Measurements from ENCODE around the gene RAB3C.

The RAB3C gene

DNA sequence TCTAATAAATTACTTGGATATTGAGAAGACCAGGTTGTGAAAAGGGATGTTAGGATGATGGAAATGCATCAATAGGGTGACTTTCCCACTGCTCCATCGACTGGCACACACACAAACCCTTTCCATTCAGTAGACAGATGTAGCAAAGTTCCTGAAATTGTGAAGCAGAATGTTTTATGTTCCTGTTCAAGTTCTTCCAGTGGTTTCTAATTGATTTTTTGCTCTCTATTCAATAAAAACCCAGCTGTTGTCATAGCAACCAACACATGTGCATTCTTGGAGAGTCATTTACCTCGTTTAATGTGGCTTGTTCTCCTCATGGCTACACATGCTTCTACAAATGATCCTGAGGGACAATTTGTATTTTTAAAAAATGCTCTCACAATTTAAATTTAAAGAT lies 244.6 kb downstream of the RAB3C start:
- no peak for DNase-seq (ENCODE audit: low read depth in 2 of 2)

DNA sequence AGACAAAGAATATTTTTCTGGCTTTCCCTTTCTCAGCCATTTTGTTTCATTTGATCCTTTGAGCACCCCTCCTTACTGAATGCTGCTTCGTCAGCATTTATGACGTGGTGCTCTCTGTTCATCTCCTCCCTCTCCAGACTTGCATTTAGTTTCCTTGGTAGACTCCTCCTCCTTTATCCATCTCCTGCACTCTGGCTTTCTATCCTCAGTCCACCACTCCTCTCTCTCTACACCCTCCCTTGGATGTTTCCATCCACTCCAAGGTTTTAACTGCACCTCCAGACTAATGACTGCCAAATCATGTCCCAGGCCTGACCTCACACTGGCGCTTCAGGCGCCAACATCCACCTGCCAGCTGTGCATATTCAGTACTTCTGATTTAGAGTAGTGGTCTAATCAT lies 245.4 kb downstream of the RAB3C start:
- DNase-seq (ENCODE audit: low read depth in 2 of 2), result no peak

DNA sequence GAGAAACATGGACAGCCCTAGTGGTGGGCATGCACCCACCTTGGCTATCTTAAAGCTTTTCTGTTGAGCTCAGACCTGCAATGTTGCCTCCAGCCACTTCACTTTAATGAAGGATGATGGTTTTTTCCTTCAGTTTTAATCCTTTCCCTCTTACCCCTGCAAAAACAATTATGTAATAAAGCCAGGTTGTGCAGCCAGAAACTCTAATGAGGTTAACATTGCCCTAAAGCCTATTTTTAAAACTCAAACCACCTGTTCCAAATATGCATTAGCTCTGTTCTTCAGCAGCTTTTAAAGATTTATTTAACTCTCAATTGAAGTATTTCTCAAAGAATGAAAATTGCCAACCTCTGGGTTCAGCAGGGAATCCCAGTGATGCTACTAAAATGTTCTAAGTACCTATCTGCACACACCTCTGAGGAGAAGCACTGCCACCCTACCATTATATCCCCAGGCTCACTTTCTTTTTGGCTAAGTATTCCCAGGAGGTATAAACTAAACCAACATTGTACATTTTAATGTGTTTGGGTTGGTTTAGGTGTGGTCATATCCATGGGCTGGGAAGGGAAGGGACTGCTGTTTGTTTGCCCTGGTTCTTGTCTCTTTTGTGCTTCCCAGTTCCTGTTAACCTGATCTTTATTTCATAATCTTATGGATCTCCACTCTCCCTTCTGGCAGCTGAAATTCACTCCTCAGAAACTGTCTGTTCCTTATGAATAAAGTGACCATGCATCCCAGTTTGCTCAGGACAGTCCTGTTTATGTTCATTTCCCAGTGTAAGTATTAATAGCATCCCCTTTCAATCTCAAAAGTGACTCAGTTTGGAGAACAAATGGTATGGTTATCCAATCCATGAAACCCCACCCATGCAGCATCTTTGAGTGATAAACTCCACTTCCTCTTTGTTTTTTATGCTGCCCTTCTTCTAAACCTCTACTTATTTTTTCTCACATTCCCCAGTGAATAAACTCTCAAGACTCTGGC lies 251.7 kb downstream of the RAB3C start:
- DNase-seq (ENCODE audit: low read depth in 2 of 2), result no peak

DNA sequence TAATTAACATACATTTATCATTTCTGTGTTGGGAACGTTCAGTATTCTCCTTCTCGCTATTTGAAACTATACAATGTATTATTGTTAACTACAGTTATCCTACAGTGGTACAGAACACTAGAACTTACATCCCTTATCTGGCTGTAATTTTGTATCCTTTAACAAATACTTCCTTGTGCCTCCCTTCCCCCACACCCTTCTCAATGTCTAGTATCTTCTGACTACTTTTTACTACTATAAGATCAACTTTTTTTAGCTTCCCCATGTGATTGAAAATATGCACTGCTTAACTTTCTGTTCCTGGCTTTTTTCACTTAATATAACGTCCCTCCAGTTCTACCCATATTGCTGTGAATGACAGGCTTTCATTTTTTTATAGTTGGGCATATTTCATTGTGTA lies 253.5 kb downstream of the RAB3C start:
- DNase-seq (ENCODE audit: low read depth in 2 of 2), result no peak

DNA sequence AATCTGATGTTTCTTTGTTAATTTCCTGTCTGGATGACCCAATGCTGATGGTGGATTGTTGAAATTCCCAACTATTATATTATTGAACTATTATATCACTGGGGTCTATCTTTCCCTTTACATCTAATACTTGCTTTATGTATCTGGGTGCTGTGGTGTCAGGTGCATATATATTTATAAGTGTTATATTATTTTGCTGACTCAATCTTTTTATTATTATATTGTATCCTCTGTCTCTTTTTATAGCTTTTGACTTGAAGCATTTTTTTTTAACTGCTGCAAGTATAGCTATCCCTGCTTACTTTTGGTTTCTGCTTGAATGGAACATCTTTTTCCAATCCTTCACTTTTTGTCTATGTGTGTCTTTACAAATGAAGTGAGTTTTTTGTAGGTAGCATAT lies 255.9 kb downstream of the RAB3C start:
- no peak for DNase-seq (ENCODE audit: low read depth in 2 of 2)

DNA sequence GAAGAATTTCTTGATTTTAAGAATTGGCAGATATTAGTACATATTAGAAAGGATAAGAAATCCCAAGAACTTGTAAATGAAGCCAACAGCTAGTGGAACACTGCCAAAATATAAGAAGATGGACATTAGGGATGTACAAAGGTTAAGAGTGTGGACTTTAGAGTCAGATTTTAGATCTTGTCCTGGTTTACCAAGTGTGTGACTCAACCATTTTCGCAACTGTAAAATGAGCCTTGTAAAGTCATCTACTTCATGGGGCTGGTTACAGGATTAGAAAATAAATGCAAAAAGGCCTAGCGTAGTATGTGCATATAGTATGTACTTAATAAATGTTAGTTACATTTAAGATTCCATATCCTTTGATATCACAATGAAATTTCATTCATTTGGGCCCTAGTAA lies 260.0 kb downstream of the RAB3C start:
- no peak for DNase-seq (ENCODE audit: low read depth in 2 of 2)

DNA sequence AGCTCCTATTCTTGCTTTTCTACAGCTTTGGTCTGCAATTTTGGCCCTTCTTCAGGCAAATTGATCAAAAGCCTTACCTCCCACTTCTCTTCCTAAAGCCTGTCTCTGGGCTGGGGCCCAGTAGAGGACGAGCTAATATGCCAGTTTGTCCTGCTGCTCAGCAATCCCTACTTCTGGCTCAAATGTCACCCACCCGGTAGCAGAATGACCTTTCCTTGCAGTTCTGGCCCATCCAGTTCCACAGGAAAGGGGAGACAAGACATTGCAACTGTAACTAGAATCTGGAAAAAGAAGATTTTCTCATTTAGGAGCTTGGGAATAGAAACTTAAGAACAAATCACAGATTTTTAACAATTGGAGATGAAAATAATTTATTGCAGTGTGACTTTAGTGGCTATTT lies 261.5 kb downstream of the RAB3C start:
- DNase-seq (ENCODE audit: low read depth in 2 of 2), result no peak

DNA sequence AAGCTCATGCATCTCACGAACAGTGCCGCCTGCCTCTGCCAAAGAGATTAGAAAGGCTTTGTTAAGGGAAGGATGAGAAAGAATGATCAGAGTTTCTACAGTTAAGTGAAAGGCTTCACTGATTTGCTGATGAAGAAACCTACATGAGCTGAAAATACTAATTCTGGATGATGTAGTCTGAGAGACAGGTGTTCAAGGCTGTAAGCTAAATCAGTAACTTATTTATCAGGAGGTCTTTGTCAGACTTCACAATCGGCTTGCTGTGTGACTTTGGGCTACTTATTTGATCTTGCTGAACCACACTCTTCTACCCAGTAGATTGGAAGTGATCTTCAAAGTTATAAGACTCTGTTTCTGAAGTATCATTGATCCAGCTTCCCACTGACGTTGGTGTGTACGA lies 264.2 kb downstream of the RAB3C start:
- no peak for DNase-seq (ENCODE audit: low read depth in 2 of 2)

DNA sequence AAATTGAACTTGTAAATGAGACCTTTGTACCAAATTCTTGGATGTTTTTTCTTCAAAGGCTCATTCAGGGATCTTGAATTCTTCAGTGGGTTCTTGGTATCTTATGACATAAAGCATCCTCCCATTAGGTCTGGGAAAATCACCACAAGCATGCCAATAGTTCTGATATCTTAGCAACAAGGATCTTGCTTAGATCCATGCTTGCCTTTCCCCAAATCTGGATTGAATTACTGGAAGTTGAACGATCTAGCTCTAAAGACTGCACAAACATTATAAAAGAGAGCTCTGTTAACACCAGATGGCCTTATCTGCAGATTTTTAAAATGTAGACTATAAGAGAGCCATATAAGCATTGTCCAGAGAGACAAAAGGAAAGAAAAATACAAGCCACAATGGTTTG lies 266.3 kb downstream of the RAB3C start:
- DNase-seq (ENCODE audit: low read depth in 2 of 2), result no peak

DNA sequence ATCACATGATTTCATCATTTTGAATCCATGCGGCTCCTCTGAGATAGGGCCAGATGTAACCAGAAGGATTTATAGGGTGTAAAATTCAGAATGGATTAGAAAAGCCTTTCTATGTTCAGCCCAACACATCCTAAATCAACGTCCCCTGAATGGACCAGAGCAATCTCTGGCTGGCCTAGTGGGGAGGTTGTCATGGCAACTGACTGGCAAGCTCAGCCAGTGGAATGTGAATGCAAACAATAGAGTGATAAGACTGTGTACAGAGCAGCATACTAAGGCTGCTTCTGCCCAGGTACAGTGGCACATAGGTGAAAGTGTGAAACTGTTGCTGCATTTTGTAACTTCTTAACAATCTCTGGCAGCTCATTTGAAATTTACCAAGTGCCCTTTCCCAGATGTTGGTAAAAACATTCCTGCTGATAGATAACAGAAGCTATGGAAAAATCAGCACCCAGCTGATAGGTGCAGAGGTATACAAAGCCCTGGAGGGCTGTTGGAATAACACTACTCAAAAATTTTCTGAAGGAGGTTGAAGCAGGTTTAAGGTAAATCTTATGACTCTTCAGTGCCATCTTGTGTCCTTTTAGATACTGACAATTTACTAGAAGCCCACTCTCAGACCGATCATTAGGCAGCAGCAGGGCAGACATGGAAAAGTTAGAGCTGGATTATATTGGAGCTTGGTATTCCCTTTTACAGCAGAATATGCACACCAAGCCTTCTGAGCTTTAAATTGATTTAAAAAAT lies 267.2 kb downstream of the RAB3C start:
- no peak for DNase-seq (ENCODE audit: low read depth in 2 of 2)

DNA sequence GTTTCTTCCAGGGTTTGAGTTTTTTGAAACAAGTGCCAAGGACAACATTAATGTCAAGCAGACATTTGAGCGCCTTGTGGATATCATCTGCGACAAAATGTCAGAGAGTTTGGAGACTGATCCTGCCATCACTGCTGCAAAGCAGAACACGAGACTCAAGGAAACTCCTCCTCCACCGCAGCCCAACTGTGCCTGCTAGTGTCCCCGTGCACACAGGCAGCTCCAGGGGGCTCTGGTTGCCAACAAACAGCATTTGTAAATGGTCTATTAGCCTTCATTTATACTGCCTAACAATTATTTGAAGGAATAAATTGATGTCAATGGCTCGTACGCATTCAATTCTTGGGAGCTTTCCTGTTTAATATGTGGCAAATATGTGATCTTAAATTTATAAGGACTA lies 268.3 kb downstream of the RAB3C start:
- no peak for DNase-seq (ENCODE audit: low read depth in 2 of 2)

DNA sequence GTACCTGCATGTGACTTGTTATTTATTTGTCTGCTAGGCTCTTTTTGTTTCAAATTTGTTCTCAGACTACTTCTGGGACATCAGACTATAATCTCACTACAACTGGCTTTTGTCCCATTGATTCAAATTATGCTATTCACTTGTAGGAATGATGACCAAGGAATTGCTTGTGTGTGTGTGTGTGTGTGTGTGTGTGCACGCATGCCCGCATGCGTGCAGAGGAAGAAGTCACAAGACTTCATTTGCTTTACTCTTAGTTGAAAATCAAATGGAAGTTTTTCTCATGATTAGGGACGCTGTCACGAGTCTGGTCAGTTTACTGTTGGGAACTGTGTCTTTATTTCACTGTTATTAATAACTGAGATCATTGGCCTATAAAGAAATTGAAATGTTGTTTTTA lies 268.7 kb downstream of the RAB3C start:
- DNase-seq (ENCODE audit: low read depth in 2 of 2), result no peak

DNA sequence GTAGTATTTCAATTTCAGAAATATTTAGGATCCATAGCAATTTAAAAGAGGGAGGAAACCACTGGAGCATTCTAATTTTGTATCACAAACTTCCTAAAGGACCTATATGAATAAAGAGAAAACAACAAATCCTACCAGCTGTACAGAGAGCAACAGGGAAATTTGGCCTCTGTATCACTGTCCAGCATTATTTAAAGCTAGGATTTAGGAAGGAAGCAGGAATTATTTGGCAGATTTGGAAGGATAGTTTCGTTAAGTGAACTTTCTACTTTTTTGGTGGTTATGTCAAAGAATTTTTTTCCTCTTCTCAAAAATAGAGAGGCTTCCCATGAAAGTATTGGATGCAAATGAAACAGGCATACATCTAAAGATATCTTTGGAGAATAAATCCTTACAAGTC lies 269.7 kb downstream of the RAB3C start:
- no peak for DNase-seq (ENCODE audit: low read depth in 2 of 2)

DNA sequence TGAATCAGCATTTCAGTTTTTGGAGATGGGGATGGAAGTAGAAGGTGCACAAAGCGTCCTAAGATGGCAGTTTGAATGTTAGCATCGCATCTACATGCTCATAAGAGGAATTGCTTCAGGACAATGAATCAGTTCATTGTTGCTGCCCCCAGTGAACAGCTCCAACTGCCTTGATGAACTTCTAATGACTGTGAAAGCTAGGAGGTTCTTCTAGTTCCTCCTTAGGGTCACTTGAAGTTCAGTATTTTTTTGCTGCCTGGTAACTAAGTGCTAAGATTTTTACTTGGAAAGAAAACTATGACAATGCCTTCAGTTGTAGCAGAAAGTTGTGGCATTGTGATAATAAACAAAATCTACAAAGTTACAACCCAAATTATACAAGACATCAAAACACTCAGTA lies 271.6 kb downstream of the RAB3C start:
- DNase-seq (ENCODE audit: low read depth in 2 of 2), result no peak

DNA sequence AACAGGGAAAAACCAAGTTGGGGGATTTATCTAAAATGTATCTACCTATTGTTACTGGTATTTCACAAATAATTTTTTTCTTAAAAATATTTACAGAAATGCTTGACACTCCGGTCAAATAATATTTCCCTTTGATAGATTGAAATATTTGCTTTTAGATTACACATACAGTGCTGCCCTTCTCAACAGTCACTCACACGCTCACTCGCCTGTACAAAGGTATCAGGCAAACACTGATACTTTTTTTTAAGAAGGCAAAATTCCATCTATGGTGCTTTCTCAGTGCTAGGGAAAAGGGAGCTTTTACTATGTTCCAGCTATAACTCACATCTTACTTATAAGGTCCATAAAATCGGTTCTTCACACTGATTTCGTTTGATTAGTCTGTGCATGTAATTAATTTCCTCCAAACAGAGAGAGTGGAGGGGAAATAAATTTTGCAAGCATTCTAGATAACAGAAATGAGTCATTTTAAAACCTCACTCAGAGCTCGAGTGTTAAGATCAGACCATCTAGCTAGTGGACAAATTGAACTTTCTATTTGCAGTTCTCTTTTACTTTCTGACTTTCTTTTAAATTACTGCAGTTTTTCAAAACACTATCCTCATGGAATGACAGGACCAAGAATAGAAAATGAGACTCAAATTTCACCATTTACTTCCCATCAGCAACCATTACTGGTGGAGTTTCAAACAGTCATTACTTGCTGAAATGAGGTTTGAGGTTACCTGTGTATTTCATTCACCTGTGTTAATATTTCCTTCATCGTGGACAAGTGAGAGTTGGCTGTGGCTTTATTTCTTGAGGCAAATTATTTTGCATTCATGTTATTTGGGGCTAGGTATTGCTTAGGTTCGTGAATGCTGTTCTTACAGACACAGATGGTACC lies 273.2 kb downstream of the RAB3C start:
- no peak for DNase-seq (ENCODE audit: low read depth in 2 of 2)

DNA sequence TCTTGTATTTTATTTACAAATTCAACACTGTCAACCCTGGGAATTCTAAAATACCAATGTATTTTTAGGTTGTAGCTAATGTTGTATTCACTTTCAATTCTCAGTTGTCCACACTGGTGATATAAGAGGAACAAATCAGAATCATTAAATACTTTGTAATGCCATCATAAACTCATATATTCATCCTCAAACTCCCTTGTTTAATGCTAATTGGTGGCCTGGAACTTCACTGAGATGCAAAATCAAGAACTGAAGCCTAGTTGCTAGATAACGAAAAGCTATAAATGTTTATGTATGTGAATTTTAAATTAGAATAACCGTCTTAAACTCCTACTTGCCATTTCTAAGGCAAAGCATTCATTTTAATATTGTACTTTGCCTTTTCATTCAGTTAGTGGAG lies 274.7 kb downstream of the RAB3C start:
- DNase-seq (ENCODE audit: low read depth in 2 of 2), result no peak

DNA sequence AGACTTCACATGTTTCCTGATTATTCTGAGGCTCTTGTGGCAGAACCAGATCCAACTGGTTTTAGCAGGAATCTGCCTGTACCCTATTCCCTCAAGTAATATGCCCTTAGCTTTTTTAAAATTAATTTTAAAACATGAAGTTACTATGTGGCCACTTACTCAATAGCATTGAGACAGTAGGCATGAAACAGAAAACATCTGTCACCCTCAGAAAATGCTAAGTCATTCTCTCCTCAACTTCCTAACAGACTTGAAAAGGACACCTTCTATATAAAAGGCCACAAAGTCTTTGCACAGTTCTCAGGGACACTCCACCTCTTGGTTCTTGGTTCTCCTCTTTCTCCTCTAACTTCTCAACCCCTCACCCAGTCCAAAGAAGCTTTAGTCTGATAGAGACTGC lies 277.8 kb downstream of the RAB3C start:
- DNase-seq (ENCODE audit: low read depth in 2 of 2), result no peak

DNA sequence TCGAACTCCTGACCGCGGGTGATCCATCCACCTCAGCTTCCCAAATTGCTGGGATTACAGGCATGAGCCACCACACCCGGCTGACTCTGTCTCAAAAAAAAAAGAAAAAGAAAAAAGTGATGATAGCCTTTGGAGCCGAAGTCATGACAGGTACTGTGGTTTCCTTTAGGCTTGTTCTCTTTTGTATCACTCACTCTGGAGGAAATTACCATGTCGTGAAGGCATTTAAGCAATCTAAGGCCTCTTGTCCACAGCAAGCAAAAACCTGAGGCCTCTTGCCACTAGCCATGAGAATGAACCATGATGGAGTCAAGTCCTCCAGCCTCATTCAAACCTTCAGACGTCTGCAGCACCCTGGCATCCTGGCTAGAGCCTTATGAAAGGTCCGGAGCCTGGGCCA lies 286.1 kb downstream of the RAB3C start:
- no peak for DNase-seq (ENCODE audit: low read depth in 2 of 2)

DNA sequence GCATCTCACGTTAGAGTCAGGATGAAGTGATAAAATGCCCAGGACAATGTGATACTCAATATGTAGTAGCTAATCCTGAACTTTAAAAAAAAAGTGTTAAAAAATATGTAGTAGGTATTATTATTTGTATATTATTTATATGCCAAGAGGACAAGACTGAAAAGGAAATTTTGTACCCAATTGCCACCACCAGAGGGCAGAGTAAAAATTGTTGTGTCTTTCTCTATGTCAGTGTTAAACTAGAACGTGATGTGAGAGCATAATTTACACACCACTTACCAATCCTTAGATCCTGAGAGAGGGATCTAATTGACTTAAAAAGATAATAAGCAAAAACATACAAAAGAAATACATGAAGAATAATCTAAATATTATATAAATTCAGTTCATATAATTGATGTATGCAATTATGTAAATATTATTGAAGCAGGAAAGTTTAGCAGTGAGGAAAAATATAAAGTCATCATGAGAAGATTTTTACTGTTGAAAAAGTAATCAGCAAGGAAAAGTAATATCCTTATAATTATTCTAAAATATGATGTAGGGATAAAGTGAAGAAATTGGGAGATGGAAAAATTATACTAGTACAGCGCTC lies 288.9 kb downstream of the RAB3C start:
- DNase-seq (ENCODE audit: low read depth in 2 of 2), result no peak

DNA sequence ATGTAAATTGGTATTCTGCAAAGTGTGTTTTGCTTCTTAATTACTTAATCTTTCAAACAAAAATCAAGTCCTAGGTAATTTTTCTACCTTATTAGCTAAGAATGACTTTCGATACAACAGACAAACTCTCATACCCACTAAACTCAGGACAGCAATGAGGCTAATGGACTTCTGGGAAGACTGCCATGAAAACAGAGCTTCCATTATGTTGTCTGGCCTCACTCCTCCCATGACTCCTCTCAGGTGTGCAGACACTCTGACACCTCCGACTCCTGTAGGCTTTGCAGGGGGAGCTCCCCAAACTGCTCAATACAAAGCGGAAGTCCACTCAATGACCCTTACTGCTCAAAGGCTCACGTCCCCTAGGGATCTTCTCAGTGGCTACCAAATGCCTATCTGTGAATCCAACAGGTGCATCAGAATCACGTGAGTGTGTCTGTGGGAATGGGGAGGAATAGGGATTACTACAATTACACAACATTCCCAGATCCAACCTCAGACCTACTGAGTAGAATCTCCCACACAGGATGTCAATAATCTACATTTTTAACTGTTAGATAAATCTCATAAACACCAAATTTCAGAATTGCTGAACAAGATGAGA lies 289.9 kb downstream of the RAB3C start:
- DNase-seq (ENCODE audit: low read depth in 2 of 2), result no peak

DNA sequence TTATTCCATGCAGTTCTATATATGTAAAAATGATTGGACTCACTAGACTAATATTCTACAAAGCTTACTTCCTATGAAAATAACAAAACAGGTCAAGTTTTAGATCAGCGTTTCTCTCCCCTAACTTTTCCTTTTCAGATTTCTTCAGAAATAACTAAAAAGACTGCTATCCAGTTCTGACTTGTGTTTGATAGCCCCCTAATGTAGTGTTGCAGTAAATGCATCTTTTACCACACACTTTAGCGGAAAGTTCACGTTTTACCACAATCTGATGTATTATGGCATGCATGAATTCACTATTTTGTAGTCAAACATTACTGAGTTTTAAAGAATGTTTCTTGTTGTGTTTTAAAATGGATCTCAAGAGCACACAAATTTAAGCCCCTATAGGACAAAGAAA lies 292.7 kb downstream of the RAB3C start:
- no peak for DNase-seq (ENCODE audit: low read depth in 2 of 2)
